NCI-H774 (cell line): ENCODE data around the gene ATP2B1.

Experiments used
- DNase-seq: peaks from one replicate; lab custom pipeline; 2025; lab: John Stamatoyannopoulos, UW

Gene ATP2B1

DNA sequence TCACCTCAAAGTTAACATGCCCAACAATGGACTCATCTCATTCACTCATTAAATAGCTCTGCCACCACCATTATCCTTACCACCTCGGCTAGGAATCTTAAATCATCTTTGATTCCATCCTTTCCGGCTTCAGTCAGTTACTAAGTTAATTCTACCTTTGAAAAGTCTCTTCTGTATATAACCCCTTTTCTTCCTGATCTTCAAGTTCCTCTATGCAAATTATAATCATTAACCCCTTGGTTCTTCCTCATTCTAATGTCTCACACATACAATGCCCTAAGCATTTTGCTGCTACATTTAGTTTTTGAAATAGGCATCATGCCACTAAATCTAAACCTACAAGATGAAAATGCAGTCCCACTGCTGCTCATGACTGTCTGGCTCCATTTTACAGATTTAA, 51.6 kb downstream of the ATP2B1 start:
- no peak for DNase-seq

- no peak for DNase-seq
Measured at GRCh38 chr12:89655841-89656240, 52.8 kb downstream of the ATP2B1 start.

DNA sequence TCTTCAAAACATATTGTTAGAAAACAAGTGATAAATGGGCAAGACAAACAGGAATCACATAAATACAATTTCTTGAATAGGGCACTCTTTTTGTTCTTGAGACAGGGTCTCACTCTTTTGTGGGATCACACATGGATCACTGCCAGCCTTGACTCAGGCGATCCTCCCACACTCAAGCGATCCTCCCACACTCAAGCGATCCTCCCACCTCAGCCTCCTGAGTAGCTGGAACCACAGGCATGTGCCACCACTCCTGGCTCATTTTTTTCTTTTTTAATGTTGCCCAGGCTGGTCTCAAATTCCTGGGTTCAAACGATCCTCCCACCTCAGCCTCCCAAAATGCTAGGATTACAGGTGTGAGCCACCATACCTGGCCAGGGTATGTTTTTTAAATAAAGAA, 57.4 kb downstream of the ATP2B1 start:
- DNase-seq: no peak

DNA sequence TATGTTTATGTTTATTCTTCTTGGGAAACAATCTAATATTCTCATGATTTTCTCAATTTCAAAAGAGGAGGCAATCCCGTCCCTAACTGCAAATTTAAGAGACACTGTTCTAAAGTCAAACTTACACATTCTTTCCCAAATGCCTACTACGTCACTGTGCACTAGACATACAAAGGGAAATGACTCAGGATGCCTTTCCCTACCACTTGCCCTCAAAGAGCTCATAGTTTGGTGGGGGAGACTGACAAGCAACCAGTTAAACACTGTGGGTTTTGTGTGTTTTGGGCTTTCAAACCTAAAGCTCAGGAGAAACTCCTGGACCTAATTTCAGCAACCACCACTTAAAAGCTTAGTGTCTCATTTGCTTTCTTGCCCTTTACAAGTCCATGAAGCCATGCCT, 58.4 kb downstream of the ATP2B1 start:
- DNase-seq: no peak

DNA sequence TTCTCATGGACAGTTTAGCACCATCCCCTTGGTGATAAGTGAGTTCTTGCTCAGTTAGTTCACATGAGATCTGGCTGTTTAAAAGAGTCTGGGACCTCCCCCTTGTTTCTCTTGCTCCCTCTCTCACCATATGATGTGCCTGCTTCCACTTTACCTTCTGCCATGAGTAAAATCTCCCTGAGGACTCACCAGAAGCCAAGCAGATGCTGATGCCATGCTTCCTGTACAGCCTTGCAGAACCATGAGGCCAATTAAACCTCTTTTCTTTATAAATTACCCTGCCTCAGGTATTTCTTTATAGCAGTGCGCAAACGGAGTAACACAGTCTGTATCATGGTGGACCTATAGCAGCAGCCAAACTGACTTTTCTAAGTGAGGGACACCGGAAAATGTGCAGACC, 58.8 kb downstream of the ATP2B1 start:
- no peak for DNase-seq

DNA sequence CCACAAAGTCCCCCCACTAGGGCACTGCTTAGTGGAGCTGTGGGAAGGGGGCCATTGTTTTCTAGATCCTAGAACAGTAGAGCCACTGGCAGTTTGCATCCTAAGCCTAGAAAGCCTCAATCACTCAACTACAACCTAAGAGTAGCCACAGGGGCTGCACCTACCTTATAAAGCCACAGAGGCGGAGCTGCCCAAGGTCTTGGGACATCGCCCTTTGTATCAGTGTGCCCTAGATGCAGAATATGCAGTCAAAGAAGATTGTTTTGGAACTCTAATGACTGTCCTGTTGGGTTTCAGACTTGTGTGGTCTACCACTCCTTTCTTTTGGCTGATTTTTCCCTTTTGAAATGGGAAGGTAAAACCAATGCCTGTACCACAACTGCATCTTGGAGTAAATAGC, 59.5 kb downstream of the ATP2B1 start:
- DNase-seq: no peak

GRCh38 chr12:89648211-89648930, 60.3 kb downstream of the ATP2B1 start:
- DNase-seq: no peak

DNA sequence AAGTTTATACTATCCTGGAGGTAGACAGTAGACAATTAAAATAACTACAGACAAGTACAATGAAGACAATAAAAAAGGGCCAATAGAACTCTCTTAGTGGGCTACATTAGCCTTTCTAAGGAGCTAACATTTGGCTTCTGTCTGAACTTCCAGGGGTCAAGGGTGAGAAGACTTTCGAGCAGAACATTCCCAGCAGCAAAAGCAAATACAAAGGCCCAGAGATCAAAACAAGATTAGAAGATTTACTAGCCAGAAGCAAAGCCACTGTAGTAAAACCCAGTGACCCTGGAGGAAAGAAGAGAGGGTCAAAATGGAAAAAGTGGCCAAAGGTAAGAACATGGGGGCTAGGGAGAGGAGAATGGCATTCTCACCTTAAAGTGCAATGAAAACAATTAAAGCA, 63.2 kb downstream of the ATP2B1 start:
- no peak for DNase-seq

DNA sequence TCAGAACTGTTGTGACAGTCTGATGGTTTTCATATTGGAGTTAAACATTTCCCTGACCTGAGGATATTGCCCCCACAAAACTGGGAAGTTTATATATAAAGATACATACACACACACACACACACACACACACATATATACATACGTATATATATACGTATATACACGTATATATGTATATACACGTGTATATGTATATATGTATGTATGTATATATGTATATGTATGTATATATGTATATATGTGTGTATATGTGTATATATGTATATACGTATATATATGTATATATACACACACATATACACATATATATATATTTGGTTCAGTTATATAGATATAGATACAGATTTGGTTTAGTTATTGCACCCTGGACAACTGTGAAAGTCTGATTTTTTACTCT, 65.7 kb downstream of the ATP2B1 start:
- no peak for DNase-seq

- DNase-seq: no peak
Measured at GRCh38 chr12:89636776-89637160, 71.9 kb downstream of the ATP2B1 start.

DNA sequence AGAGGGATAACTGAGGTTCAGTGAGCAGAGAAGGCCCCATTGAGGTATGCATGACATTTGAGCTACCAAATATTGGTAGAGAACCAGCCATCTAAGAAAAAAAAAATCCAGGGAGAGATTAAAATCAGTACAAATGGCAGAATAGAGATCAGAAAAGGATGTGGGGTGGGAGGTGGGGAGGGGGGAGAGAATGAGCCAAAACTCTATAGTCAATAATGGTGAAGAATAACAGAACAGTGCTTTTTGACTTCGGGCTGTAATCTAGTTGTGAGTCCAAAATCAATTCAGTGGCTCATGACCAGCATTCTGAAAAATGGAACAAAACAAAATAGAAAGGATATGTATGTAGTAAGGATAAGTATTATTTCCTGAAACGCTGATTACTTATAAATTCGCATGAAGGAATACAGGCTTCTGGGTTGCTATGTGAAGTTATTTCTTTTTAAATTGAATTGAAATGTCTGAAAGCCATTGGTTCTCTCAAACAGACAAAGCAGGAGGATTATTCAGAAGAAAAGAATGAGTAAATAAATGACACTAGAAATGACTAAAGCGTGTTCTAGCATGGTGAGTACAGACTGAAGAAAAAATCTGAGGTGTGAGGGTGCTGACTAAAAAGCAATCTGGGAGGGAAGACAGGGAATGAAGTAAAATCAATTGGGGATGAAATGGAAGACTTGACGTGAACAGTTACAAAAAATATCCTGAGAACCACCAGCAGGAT, 72.4 kb downstream of the ATP2B1 start:
- DNase-seq: no peak

DNA sequence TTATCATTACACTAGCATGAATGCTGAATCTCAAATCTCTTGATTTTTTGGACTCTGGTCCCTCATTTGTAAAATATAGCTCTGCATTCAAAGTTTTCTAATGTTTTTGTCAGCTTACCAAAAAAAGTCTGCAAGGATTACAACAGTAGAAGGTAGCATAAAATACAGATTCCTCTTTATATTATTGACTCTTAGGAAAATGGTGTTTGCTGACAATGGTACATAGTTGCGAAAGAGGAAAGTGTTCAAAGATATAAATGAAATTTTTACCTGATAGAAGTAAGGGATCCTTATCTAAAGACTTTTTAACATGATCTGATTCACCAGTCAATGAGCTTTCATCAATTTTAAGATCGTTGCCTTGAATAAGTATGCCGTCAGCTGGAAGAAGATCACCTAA, 74.1 kb downstream of the ATP2B1 start:
- DNase-seq: no peak

GRCh38 chr12:89632778-89633177, 75.9 kb downstream of the ATP2B1 start:
- no peak for DNase-seq

DNA sequence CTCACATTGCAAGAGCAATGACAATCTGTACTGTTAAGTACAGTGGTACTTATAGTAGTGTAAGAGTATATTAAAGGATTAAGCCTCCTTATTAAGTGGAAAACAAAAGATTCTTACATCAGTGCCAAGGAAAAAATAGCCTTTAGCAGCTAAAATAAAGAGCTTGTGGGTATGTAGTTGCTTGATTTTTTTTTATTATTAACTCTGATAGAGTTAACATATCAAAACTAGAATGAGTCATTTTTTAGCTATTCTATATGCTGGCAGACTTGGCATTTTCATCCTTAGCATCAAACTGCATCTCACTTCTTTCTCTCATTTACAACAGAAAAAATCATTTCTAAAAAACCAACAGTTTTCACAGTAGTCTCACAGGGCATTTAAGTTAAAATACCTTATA, 86.5 kb downstream of the ATP2B1 start:
- no peak for DNase-seq

GRCh38 chr12:89621521-89621920, 87.1 kb downstream of the ATP2B1 start:
- DNase-seq: no peak

- DNase-seq: no peak
Measured at GRCh38 chr12:89619764-89620163, 88.9 kb downstream of the ATP2B1 start.

GRCh38 chr12:89618113-89618862, 90.3 kb downstream of the ATP2B1 start:
- no peak for DNase-seq

- no peak for DNase-seq
Measured at GRCh38 chr12:89610366-89610765, 98.3 kb downstream of the ATP2B1 start.

DNA sequence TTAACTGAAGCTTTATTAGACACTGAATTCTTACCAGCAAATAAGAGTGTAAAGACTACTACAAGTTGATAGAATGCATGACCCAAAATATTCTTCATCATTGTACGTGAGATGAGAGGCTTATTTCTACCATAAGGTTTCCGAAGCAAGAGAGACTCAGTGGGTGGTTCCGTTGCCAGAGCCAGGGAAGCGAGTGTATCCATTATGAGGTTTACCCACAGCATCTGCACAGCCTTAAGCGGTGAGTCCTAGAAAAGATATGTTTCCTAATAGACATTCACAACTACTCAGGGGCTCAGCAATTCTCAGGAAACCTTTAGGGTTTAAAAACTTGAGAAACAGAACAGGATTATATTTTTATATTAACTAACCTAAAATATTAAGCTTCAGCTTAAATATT, 105.0 kb downstream of the ATP2B1 start:
- DNase-seq: no peak

GRCh38 chr12:89597770-89598169, 110.9 kb downstream of the ATP2B1 start:
- no peak for DNase-seq

GRCh38 chr12:89597210-89597609, 111.4 kb downstream of the ATP2B1 start:
- no peak for DNase-seq

DNA sequence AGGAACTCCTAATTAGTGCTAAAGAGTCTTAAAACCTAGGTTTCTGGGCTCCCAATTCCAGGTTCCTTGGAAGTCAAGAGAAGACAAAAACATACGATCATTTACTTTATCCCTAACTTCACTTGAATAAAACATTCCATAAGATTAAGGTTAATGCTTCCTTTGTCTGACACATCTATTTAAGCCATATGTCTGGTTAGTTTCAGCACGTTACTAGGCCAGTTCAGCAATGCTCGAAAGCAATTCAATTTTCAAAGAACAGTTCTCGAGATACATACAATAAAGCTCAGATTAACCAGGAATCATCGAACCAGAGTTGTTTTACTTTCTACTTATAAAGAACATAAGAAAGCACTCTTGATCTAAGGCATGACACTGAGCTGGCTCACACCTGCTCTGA, 114.8 kb downstream of the ATP2B1 start:
- DNase-seq: no peak

DNA sequence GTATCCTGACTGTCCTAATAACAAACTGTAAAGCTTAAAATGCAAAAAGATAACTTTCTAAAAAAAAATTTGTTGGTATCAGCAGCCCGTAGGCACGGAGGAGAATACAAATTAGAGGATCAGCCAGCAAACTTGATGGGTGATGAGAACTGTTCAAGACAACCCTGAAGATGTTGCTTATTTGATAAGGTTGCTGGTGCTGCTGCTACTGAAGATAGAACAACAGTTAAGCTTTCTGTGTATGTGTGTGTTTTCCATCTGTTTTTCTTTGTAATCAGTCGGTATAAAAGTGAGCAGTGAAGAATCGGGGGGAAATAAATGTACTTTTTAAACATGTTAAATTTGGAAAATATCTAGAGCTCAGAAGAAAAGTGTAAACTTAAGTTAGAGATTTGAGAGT, 115.4 kb downstream of the ATP2B1 start:
- no peak for DNase-seq
